ENCODE data around the gene SSTR3. TPM values are rescaled to one million over a fixed set of nuclear protein-coding genes. Genes with fewer than 3 reads are reported as not detected.

SSTR3 gene
- total RNA-seq, 1 donor from 2014 or later, result not detected

GRCh38 chr22:37244114-37244921 is 32.0 kb upstream of the SSTR3 start, which contains the start of gene RAC2:
TSS of gene RAC2 (minus strand) at chr22:37244269. CDS start at chr22:37244148, 121 bp downstream.
- TF ChIP-seq CTCF (IDR thresholded peaks at IDR 0.05; ENCODE audit: insufficient read depth, low read length, poor library complexity, severe bottlenecking), result no peak
- H3K4me3 ChIP-seq (ENCODE audit: low read depth, low read length), result peak within 1 kb of the TSS; percentile 49

GRCh38 chr22:37243402-37244113 is 31.3 kb upstream of the SSTR3 start:
- H3K4me3 ChIP-seq (ENCODE audit: low read depth, low read length), result peak overlapping the region; percentile 49
- H3K27me3 ChIP-seq (ENCODE audit: control insufficient read depth, insufficient read depth, low read length), result no peaks in the 10 kb centered on the region
- TF ChIP-seq CTCF (IDR thresholded peaks at IDR 0.05; ENCODE audit: insufficient read depth, low read length, poor library complexity, severe bottlenecking), result no peak
- no peaks in the 10 kb centered on the region for H3K36me3 ChIP-seq (ENCODE audit: control insufficient read depth, insufficient read depth, low read length)
- DNase-seq (ENCODE audit: low read depth), result no peak

More at GRCh38 chr22:37244114-37244921, 32.0 kb upstream of the SSTR3 start, which contains the start of gene RAC2:
- Histone ChIP-seq H3K36me3 (ENCODE audit: control insufficient read depth, insufficient read depth, low read length) (no peaks in the 10 kb centered on the region), H3K27me3 (ENCODE audit: control insufficient read depth, insufficient read depth, low read length) (no peaks in the 10 kb centered on the region)
- DNase-seq (ENCODE audit: low read depth), result no peak

GRCh38 chr22:37242395-37242918 is 30.2 kb upstream of the SSTR3 start:
- no peak overlapping the region for H3K4me3 ChIP-seq (ENCODE audit: low read depth, low read length)
- no peaks in the 10 kb centered on the region for H3K27me3 ChIP-seq (ENCODE audit: control insufficient read depth, insufficient read depth, low read length)
- no peaks in the 10 kb centered on the region for H3K36me3 ChIP-seq (ENCODE audit: control insufficient read depth, insufficient read depth, low read length)
- no peak for DNase-seq (ENCODE audit: low read depth)
- no peak for TF ChIP-seq CTCF (IDR thresholded peaks at IDR 0.05; ENCODE audit: insufficient read depth, low read length, poor library complexity, severe bottlenecking)

- H3K36me3 ChIP-seq (ENCODE audit: control insufficient read depth, insufficient read depth, low read length), result no peaks in the 10 kb centered on the region
- no peak overlapping the region for H3K4me3 ChIP-seq (ENCODE audit: low read depth, low read length)
These were observed 29.3 kb upstream of the SSTR3 start for GRCh38 chr22:37241351-37242142.

More at GRCh38 chr22:37241351-37242142, 29.3 kb upstream of the SSTR3 start:
- H3K27me3 ChIP-seq (ENCODE audit: control insufficient read depth, insufficient read depth, low read length), result no peaks in the 10 kb centered on the region
- no peak for TF ChIP-seq CTCF (IDR thresholded peaks at IDR 0.05; ENCODE audit: insufficient read depth, low read length, poor library complexity, severe bottlenecking)
- DNase-seq (ENCODE audit: low read depth), result no peak
